H54 (cell line): ENCODE data around the gene PRKCE.

Source experiments
- DNase-seq: peaks from one replicate; pipeline ENCODE4 v3.0.0; 2011; ENCODE audit warnings: low spot score, mixed read lengths; ENCODE audit not compliant: insufficient read length
- FAIRE-seq: peaks from 3 replicates; lab custom pipeline; 2011; peaks lifted over from hg19 to GRCh38; lab: Jason Lieb, UNC
- POLR2A ChIP-seq: IDR thresholded peaks from 2 replicates; pipeline ENCODE4 v1.6.1; 2011; ENCODE audit warnings: low read depth, mild to moderate bottlenecking, low read length

Gene PRKCE

DNA sequence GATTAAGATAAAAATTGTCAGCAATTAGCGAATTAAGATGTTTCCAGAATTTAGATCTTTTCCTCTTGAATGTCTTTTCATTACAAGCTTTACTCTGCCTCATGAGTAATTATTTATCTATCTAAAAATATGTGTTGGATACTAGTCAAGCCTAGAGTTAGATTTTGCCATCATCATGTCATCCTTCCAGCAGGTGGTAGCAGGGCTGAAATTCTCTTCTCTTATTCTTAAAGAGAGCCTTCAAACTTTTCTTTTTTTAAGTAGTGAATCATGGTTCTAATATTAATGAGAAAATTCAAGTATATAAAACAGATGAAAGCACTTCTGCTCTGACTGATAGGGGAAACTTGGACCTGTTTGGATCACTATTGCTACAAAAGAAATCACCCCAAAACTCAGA lies 405.1 kb downstream of the PRKCE start:
- FAIRE-seq (no peak), DNase-seq (no peak)
- no peak for TF ChIP-seq POLR2A

- no peak for TF ChIP-seq POLR2A
- FAIRE-seq, result no peak
- DNase-seq, result no peak
These were observed 406.7 kb downstream of the PRKCE start for GRCh38 chr2:46058140-46058539.

DNA sequence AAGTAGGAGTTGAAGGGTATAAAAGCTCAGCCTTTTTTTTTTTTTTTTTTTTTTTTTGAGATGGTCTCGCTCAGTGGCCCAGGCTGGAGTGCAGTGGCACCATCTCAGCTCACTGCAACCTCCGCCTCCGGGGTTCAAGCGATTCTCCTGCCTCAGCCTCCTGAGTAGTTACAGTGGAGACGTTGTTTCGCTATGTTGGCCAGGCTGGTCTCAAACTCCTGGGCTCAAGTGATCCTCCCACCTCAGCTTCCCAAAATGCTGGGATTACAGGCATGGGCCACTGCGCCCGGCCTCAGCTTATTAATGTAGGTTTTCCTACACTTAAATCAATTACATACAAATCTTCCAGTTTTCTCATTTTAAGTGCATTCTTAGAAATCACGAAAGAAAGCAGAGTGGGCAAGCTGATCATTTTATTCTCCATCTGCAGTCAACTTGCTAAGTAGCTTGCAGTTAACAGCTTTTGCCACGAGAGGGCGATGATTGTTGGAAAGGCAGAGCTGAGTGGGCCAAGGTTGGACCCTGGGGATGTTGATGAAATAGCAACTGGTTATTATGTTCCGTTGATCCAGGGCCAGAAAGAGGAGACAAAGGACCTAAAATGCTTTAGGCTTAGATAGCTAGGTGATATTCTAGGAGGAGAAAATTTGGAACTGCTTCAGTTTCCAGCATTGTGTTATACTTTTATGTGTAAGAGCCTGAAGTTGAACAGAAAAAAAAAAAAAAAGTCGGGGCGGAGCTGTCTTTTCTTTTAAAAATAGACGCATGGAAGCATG lies 411.4 kb downstream of the PRKCE start:
- DNase-seq, result peak; percentile 35
- TF ChIP-seq POLR2A, result no peak
- peak; percentile 88 for FAIRE-seq

- FAIRE-seq (no peak), DNase-seq (no peak)
- no peak for TF ChIP-seq POLR2A
These were observed 412.9 kb downstream of the PRKCE start for GRCh38 chr2:46064396-46064795.

GRCh38 chr2:46065152-46065551 lies 413.7 kb downstream of the PRKCE start:
- TF ChIP-seq POLR2A, result no peak
- no peak for FAIRE-seq
- no peak for DNase-seq

DNA sequence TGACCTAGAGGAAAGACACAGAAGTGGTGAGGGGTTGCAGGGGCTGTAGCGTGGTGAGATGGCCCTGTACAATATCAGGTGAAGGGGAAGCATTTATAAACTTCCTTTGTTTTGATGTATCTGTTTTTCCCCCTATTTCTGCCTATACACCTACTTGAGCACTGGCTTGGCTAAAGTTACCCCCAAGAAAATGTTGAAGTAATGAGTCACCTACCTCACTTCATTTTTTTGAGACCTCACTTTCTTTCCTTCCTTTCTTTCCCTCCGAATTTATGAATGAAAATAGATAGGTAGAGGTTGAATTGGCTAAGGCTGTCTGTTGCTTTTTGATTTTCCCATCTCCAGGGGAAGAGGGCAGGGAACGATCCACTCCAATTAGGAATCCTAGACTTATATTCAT lies 414.6 kb downstream of the PRKCE start:
- no peak for TF ChIP-seq POLR2A
- DNase-seq (no peak), FAIRE-seq (peak; percentile 15)

- DNase-seq, result no peak
- FAIRE-seq, result no peak
- no peak for TF ChIP-seq POLR2A
These were observed 415.1 kb downstream of the PRKCE start for GRCh38 chr2:46066601-46067000.

DNA sequence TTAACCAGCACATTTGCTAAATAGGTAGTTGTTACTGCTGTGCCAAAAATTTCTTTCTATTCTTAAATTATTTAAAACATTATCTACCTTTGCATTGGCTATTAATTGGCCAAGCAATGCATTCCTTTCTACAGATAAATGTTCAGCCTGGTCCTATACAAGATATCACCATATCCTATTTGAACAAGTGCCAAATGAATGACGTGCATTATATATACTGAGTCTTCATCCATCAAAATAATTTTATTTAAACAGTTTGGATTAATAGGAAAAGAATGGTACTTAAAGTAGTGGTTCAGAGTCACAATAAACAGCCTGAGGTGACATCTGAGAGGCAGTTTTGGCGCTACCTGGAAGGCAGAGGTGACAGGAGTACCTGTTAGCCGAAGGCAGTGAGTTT lies 415.6 kb downstream of the PRKCE start:
- FAIRE-seq (no peak), DNase-seq (no peak)
- no peak for TF ChIP-seq POLR2A

DNA sequence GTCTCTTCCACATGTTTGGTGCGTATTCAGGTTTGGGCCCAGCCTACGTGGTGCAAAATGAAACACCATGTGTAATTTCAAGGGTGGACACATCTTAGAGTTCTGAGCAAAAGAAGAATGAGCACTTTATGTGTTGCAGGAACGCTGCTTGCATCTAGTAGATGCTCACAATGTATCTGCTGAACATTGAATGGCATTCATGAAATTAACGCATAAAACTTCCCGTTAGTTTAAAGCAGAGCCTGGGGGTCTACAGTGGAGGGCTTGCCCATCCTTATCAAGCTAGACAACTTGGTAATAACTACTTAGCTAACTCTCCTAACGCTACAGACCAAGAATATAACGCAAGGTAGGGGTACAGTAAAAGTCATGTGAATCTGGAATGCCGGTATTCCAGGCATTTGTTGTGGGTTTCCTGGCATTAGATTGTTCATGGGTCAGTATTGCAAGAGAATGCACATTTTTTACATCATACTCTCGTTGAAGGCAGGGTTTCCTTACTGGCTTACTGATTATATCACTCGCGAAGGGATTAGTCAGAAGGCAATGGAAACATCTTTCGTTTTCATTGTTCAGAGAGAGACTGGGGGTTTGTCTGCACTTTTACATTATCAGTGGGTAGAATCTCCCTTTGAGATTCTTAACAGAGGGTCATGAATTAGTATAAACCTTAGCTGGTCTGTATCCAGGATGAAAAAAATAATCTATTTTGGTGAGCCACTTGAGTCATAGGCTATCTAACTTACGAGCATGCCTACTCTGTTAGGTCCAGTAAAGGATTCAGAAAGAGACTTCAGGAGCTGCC lies 416.2 kb downstream of the PRKCE start:
- peak; percentile 89 for FAIRE-seq
- DNase-seq, result peak; percentile 51
- no peak for TF ChIP-seq POLR2A

DNA sequence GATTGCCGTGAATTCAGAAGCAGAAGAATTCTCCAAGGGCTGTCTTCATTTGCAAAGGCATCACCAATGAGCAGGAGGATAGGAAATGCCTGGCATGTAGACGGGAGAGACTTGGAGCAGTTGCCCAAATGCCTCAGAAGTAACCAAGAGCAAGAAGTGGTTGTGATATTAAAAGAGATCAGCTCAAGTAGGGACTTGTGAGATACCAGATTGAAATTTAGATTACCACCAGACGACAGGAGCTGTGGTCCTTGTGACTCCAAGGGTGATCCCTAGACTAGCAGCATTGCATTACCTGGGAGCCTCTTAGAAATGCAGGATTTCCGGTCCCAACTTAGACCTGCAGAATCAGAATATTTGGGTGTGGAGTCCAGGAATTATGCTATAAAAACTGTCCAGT lies 417.2 kb downstream of the PRKCE start:
- DNase-seq, result no peak
- FAIRE-seq, result no peak
- TF ChIP-seq POLR2A, result no peak

DNA sequence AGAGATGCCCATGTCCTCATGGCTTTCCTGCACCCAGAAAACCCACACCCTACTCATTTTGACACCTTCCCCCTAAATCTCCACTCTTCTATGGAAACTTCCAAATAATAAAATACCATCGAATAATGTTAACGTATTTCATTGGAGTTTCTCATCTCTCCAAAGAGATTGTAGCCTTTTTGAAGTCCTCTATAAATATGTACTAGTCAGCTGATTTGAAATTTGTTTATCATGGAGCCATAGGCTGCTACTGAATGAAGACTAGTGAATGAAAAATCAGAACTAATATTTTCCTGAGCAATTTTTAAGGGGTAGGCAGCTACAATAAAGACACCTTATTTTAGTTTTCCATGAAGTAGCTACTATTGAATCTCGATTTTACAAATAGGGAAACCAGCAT lies 419.6 kb downstream of the PRKCE start:
- TF ChIP-seq POLR2A, result no peak
- DNase-seq (no peak), FAIRE-seq (no peak)

- FAIRE-seq (no peak), DNase-seq (no peak)
- TF ChIP-seq POLR2A, result no peak
These were observed 420.8 kb downstream of the PRKCE start for GRCh38 chr2:46072101-46072820.

- FAIRE-seq, result peak; percentile 93
- TF ChIP-seq POLR2A, result peak; percentile 69
- peak; percentile 78 for DNase-seq
These were observed 422.1 kb downstream of the PRKCE start for GRCh38 chr2:46073540-46074046.

GRCh38 chr2:46074501-46074900 lies 423.0 kb downstream of the PRKCE start:
- FAIRE-seq (no peak), DNase-seq (no peak)
- TF ChIP-seq POLR2A, result no peak
